AG09319 (cell line): ENCODE data around the gene SEPTIN8.

Source experiments
- DNase-seq: peaks from one replicate; pipeline ENCODE4 v3.0.0-alpha.2; 2010; ENCODE audit warnings: low read depth; ENCODE audit errors: extremely low read depth
- TF ChIP-seq, protein P1 (sequence below): IDR thresholded peaks from 2 replicates; pipeline ENCODE4 v1.5.1; 2011; ENCODE audit warnings: low read depth, mild to moderate bottlenecking, inconsistent platforms, low read length, moderate library complexity

Gene SEPTIN8

DNA sequence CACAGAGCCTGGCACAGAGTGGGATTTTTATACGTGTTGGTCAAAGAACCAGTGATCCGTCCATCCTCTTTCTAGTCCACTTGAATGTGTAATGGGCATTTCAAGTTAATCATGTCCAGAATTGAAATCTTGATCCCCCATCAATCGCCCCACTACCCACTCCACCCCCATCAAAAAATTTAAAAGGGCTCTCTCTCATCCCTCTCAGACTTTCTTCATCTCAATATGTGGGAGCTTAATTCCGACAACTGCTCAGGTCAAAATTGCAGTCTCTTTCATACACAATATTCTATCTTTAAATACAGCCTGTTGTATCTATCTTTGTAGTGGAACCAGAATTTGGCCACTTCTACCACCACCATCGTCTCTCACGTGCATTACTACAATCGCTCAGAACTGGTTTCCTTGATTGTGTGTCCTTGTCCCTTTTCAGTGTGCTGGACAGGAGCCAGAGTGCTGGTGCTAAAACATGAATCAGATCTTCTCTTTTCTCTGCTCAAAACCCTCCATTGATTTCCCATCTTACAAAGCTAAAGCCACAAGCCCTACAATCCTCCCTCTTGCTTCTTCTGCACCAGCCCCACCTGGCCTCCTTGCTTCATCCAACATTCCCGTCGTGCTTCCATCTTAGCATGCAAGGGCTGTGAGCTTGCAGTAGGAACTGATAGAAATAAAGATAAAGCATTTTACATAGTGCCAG is 38.9 kb downstream of the SEPTIN8 start:
- TF ChIP-seq, protein P1, sequence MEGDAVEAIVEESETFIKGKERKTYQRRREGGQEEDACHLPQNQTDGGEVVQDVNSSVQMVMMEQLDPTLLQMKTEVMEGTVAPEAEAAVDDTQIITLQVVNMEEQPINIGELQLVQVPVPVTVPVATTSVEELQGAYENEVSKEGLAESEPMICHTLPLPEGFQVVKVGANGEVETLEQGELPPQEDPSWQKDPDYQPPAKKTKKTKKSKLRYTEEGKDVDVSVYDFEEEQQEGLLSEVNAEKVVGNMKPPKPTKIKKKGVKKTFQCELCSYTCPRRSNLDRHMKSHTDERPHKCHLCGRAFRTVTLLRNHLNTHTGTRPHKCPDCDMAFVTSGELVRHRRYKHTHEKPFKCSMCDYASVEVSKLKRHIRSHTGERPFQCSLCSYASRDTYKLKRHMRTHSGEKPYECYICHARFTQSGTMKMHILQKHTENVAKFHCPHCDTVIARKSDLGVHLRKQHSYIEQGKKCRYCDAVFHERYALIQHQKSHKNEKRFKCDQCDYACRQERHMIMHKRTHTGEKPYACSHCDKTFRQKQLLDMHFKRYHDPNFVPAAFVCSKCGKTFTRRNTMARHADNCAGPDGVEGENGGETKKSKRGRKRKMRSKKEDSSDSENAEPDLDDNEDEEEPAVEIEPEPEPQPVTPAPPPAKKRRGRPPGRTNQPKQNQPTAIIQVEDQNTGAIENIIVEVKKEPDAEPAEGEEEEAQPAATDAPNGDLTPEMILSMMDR, result no peak
- no peak for DNase-seq

DNA sequence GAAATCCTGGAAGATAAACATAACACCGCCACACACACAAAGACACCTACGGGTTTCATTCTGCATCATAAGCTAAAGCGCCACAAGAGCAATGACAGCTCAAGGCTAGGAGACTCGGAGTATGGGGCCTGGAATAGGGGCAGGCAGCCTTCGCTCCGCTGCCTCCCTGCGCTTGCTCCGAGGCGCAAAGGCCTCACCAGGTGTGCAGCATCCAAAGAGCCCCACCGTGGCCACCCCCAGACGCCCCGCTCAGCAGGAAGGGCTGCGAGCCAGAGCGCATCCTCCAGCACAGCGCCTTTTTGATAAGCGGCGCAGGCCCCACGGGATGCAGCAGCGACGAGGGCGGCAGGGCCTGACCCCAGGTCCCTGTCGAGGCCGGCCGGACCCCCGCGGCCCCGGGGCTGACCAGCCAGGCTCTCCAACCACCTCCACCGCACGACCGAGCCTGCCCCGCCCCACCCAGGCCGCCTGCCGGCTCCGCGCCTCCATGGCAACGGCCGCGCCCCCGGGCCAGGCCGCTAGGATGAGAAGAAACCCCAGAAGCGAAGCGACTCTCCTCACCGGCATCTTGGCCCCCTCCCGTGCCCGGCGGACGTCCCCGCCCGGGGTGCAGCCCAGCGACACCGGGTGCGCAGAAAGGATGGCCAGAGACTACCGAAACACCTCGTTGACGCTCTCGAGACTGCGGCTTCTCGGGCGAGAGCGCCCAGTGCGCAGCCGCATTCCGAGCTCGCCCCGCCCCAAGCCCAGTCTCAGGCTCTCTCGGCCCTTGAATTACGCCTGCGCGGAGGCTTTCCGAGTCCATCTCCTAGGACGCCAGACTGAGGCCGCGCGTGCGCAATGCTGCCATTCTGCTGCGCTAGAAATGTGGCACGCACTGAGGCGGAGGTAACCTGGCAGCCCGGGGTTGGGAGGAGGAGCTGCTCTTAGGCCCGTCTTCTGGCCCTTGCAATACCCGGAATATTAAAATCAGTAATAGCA is 39.9 kb downstream of the SEPTIN8 start, which contains the start of gene KIF3A:
Gene KIF3A, minus strand, starts transcription at position 694 of the 981 bp plus-strand sequence. Its CDS starts 127 bp downstream, at position 567.
- peak; percentile 81 for DNase-seq
- TF ChIP-seq, protein P1, result no peak

DNA sequence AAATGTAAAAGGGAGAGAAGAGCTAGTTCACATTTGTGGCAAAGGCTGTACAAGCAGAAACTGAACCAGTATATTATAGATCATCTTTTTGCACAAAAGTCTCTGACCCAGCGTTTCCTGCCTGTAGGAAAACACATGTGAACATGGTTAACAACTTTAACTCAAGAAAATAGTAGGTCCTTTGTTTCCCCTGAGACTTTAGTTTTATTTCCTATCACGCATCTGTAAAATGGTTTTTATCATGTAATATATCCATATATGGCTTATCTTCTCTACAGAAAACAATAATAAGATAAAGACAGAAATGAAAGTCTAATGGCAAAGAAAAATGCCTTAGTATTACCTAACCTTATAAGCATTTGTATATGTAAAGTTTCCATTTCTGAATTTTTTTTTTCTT is 42.4 kb downstream of the SEPTIN8 start:
- TF ChIP-seq, protein P1, result no peak
- DNase-seq, result no peak

DNA sequence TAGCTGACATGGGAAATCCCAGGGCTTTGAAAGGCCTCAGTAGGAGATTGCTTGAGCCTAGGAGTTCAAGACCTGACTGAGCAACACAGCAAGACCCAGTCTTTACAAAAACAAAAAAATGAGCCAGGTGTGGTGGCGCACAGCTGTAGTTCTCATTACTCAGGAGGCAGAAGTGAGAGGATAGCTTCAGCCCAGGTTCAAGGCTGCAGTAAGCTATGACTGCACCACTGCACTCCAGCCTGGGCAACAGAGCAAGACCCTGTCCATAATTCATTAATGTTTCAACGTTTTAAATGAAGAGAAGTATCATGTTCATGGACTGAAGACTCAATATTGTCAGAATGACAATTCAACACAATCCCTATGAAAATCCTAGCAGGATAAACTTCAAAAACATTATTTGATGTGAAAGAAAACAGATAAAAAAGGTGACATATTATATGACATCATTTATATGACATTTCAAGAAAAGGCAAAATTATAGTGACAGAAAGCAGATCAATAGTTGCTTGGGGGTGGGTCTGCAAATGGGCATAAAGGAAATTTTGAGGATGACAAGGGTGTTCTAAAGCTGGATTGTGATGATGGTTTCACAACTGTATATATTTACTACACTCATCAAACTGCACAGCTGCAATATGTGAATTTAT is 43.4 kb downstream of the SEPTIN8 start:
- TF ChIP-seq, protein P1, result no peak
- no peak for DNase-seq

DNA sequence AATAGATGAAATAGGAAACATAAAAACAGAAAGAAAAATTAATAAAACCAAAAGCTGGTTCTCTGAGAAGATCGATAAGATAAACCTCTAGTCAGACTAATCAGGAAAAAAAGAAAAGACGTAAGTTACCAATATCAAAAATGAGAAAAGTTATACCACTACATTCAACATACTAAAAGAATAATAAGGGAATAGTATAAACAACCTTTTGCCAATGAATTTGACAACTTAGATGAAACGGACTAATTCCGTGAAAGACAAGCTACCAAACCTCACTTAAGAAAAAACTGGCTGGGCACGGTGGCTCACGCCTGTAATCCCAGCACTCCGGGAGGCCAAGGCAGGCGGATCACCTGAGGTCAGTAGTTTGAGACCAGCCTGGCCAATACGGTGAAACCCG is 47.1 kb downstream of the SEPTIN8 start:
- no peak for DNase-seq
- TF ChIP-seq, protein P1, result no peak

DNA sequence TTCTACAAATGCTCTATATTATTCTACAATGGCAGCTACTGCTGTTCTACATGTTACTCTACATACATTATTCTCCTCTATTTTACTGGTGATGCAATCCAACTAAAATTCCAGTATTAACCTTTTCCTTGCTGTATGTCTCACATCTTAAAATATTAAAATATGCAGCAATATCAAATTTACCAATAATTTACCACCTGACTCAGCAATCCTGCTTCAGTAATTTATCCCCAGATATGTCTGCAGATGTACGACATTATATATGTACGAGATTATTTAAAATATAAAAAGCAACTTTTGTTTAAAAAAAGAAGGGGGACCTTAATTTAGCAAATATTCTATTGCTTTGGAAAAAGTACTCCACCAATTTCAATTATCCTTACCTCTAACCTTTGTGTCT is 51.3 kb downstream of the SEPTIN8 start:
- DNase-seq, result no peak
- TF ChIP-seq, protein P1, result no peak
